HG03135 (cell line): ENCODE measurements around the gene MBD3.

Source experiments
- ATAC-seq: cut with Tn5 transposase; IDR thresholded peaks from one replicate; pipeline ENCODE4 v1.9.1; 2021; ENCODE audit warnings: mild to moderate bottlenecking, moderate library complexity; ENCODE audit not compliant: unreplicated experiment

MBD3 gene

DNA sequence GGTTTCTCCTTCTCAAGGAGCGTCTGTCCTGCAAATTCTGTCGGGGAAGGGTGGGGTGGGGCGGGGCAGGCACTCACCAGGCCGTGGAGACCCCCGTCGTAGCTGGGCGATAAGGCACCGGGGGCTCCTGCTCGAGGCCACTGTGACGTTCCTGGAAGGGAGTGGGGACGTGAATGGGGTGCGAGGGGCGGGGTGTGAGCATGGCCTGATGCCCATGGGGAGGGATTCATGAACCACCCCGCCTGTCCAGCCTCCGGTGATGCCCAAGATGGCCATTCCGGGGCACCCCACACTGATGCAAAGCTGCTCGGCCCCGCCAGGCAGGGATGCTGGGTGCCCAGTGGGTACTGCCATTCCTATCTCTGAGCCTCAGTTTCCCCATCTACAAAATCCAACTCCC lies 27.0 kb upstream of the MBD3 start:
- no peak for ATAC-seq

GRCh38 chr19:1619094-1619439 lies 26.4 kb upstream of the MBD3 start:
- no peak for ATAC-seq

- no peak for ATAC-seq
These were observed 25.8 kb upstream of the MBD3 start for GRCh38 chr19:1618157-1619093.

DNA sequence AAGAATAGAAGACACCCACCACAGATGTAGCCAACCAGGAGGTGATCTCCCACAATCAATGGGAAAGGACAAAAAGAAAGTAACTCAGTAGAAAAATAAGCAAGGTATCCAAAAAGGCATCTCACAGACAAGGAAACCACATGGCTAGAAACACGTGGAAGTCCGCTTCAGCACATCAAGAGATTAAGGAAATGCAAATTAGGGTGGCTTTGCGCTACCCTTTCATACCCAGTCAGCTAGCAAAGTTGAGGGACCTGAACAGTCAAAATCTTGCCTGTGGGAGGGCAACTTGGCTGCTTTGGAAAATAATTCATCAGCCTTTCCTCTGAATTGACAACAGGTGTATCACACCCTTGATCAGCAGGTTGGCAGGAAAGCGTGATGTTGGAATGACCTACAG lies 24.2 kb upstream of the MBD3 start:
- no peak for ATAC-seq

DNA sequence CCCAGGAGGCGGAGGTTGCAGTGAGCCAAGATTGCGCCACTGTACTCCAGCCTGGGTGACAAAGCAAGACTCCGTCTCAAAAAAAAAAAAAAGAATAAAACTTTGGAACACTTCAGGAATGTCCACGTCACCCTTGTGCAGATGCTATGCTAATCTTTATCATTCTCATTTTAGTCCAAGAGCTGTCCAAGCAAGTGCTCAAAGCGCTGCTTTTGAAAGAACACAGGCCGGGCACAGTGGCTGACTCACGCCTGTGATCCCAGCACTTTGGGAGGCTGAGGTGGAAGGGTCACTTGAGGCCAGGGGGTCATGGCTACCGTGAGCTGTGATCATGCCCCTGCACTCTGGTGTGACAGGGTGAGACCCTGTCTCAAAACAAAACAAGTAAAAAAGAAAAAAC lies 23.7 kb upstream of the MBD3 start:
- no peak for ATAC-seq

DNA sequence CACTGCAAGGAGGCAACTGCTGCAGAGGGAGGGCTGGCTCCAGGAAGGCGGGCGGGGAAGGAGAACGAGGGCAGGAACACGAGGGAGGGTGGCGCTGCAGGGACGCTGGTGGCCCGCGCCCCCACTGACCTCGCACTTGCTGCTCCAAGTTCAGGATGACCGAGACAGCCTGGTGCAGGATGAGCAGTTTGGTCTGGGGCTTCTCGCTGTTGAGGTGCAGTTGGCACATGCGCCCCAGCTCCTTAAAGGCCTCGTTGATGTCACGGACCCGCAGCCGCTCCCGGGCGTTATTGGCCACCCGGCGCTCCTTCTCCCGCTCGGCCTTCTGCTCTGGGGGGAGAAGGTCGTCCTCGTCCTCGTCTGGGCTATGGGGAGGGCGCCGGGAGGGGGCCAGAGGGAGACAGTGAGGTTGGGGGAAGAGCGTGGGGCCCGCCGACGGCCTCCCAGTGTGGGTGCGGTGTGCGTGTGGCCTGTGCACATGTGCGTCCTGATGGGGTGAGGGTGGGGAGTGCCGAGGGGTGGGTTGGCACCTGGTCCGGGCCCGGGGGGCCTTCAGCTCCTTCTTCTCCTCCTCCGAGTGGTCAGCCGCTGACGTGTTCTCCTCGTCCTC lies 22.6 kb upstream of the MBD3 start:
- ATAC-seq = no peak

DNA sequence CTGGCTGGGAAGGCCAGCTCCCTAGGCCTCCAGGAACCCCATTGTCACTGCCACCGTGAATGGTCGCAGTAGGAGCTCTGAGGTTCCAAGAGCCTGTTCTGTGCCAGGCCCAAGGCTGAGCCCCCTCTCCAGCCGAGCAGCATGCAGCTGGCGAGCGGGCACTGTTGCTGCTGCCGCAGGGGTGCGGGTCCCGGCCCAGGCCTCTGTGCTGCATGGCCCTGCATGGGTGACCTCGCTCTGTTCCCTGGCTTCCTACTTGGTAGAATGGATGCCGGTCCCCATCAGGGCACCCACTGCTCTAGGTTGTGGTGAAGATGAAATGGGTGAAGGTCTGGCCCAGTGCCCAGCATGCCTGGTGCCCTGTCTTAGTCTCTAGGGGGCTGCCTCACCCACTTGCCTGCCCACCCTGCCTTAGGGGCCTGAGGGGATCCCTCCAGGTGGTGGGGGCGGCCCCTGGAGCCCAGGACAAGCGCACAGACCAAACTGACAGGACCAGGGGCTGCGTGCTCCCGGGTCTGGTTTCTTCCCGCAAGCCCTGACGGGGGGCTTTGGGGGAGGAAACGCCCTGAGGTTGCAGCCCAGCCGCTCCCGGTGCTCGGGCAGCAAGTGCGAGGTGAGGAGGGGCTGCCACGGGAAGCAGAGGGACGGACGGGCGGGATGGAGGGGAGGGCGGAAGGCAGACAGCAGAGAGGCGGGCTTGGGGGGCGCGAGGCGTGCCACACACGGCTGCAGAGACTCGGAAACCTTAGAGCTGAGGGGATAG lies 21.3 kb upstream of the MBD3 start:
- ATAC-seq = no peak

DNA sequence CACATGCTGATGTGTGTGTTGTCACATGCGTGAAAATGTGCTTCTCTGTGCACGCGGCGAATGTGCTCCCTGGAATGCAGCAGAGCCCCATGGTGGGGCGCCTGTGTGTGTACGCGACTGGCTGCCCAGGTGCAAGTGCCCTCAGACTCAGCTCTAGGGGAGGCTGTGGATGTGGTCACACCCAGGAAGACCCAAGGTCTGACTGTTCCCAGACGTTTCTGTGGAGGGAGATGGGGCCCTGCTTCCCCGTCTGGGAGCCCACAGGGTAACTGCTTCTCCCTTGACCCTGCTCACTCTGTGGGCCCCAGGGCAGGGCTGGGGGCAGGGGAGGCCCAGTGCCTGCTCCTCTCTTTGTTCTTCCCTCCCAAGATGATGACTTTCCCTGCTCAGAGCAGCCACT lies 20.5 kb upstream of the MBD3 start:
- no peak for ATAC-seq

DNA sequence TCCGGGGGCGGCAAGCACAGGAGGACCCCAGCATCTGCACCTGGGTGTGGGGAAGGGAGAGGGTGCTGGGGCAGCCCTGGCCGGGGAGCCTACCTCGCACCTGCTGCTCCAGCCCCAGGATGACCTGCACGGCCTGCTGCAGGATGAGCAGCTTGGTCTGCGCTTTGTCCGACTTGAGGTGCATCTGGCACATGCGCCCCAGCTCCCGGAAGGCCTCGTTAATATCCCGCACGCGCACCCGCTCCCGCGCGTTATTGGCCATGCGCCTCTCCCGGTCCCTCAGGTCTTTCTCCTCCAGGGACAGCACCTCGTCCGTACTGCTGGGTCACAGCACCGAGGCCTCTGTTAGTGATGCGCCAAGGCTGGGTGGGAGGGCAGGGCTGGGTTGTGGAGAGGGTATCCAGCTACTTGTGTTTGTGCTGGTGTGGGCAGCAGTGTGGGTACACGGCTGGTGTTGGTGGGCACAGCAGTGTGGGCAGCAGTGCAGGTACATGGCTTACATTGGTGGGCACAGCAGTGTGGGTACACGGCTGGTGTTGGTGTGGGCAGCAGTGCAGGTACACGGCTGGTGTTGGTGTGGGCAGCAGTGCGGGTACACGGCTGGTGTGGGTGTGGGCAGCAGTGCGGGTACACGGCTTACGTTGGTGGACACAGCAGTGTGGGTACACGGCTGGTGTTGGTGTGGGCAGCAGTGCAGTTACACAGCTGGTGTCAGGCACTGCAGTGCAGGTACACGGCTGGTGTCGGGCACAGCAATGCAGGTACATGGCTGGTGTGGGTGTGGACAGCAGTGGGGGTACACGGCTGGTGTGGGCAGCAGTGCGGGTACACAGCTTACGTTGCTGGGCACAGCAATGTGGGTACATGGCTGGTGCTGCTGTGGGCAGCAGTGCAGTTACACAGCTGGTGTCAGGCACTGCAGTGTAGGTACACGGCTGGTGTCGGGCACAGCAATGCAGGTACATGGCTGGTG lies 19.7 kb upstream of the MBD3 start:
- no peak for ATAC-seq

DNA sequence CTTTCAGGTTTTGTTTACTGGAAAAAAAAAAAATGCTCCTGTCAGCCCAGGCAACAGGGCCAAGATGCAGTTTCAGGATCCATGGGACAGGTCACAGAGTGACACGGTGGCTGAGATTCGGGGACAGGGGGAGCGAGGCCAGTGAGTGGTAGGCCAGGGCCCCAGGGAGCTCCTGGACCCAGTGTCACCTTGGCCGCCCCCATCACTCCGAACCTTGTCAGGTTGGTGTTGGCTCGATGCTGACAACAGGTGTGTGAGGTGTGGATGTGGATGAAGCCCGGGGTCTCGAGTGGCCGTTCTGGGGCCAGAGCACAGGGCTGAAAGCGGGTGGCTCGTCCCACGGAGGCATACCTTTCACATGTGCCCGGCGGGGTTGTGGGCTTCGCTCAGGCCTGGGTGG lies 18.7 kb upstream of the MBD3 start:
- ATAC-seq = no peak

GRCh38 chr19:1610579-1610978 lies 17.9 kb upstream of the MBD3 start:
- ATAC-seq = no peak

- no peak for ATAC-seq
These were observed 17.2 kb upstream of the MBD3 start for GRCh38 chr19:1609680-1610474.

DNA sequence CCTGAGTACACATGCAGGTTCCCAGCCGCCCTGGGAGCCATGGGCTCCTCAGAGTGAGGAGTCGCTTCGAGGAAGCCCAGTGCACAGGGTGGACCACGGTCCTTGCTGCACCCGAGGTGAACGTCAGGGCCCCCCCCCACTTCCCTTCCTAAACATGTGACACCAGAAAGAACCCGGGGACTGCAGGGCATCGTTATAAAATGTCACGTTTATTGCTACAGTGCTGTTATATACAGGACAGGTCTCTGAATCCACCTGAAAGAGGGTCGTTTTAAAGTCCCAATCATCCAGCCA lies 16.4 kb upstream of the MBD3 start:
- no peak for ATAC-seq

GRCh38 chr19:1608359-1609102 lies 15.9 kb upstream of the MBD3 start:
- ATAC-seq = no peak

- no peak for ATAC-seq
These were observed 13.5 kb upstream of the MBD3 start for GRCh38 chr19:1606138-1606651.

- peak; percentile 83 for ATAC-seq
These were observed 12.8 kb upstream of the MBD3 start, which contains the start of gene UQCR11 for GRCh38 chr19:1605236-1606137. UQCR11 (minus strand) TSS chr19:1605462; CDS start chr19:1605409, 53 bp downstream.

DNA sequence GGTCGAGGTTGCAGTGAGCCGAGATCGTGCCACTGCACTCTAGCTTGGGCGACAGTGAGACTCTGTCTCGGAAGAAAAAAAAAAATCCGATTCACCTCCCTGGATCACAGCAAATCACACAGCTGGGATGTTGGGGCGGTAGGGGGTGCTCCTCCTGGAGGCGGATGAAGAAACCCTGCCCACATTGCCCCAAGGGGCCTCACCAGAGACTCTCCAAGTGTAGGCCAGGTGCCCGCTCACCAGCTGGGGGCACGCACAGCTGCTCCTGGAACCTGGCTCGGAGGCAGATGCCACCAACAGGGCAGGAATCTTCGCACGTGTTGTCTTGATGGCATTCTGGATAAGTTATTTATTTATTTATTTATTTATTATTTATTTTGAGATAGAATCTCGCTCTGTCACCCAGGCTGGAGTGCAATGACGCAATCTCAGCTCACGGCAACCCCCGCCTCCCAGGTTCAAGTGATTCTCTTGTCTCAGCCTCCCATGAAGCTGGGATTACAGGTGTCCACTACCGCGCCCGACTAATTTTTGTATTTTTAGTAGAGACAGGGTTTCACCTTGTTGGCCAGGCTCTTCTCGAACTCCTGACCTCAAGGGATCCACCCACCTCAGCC lies 9.5 kb upstream of the MBD3 start:
- no peak for ATAC-seq
